Fibroblast of skin of right biceps (primary cell): ENCODE results near the gene PLSCR4.

Experiments
- DNase-seq: peaks from one replicate; pipeline ENCODE4 v3.0.0-alpha.2; 2013

Gene PLSCR4

GRCh38 chr3:146189519-146190173, 61.3 kb downstream of the PLSCR4 start:
- DNase-seq, result peak; percentile 60

- peak; percentile 34 for DNase-seq
Measured at GRCh38 chr3:146187334-146187950, 63.5 kb downstream of the PLSCR4 start.

- peak; percentile 42 for DNase-seq
Measured at GRCh38 chr3:146184241-146185015, 66.5 kb downstream of the PLSCR4 start.

GRCh38 chr3:146181216-146181615, 69.7 kb downstream of the PLSCR4 start:
- no peak for DNase-seq

- no peak for DNase-seq
Measured at GRCh38 chr3:146180376-146180775, 70.5 kb downstream of the PLSCR4 start.

- no peak for DNase-seq
Measured at GRCh38 chr3:146178006-146178689, 72.8 kb downstream of the PLSCR4 start.

- DNase-seq, result no peak
Measured at GRCh38 chr3:146177519-146177918, 73.4 kb downstream of the PLSCR4 start.

- no peak for DNase-seq
Measured at GRCh38 chr3:146177072-146177471, 73.8 kb downstream of the PLSCR4 start.

GRCh38 chr3:146172586-146172985, 78.3 kb downstream of the PLSCR4 start:
- DNase-seq, result no peak

- no peak for DNase-seq
Measured at GRCh38 chr3:146170591-146170990, 80.3 kb downstream of the PLSCR4 start.

- DNase-seq, result no peak
Measured at GRCh38 chr3:146169891-146170290, 81.0 kb downstream of the PLSCR4 start.

GRCh38 chr3:146166826-146167225, 84.1 kb downstream of the PLSCR4 start:
- no peak for DNase-seq

GRCh38 chr3:146166415-146166821, 84.5 kb downstream of the PLSCR4 start:
- DNase-seq, result peak; percentile 87

- DNase-seq, result no peak
Measured at GRCh38 chr3:146165877-146166276, 85.0 kb downstream of the PLSCR4 start.

- peak; percentile 88 for DNase-seq
Measured at GRCh38 chr3:146164971-146165769, 85.7 kb downstream of the PLSCR4 start.

GRCh38 chr3:146164506-146164905, 86.4 kb downstream of the PLSCR4 start:
- DNase-seq, result no peak

GRCh38 chr3:146164071-146164470, 86.8 kb downstream of the PLSCR4 start:
- peak; percentile 35 for DNase-seq

GRCh38 chr3:146163584-146163983, 87.3 kb downstream of the PLSCR4 start:
- peak; percentile 97 for DNase-seq

GRCh38 chr3:146162561-146162960, 88.3 kb downstream of the PLSCR4 start:
- DNase-seq, result no peak

- DNase-seq, result no peak
Measured at GRCh38 chr3:146161663-146162002, 89.3 kb downstream of the PLSCR4 start.

GRCh38 chr3:146160964-146161662, 89.8 kb downstream of the PLSCR4 start, which contains the start of gene PLOD2:
Gene PLOD2, minus strand, starts transcription at chr3:146161184. Its CDS starts 195 bp downstream, at chr3:146160989.
- peak; percentile 93 for DNase-seq
